Transverse colon (tissue), 4 donors: Measurements from ENCODE around the gene PKLR. TPM values are rescaled to one million over a fixed set of nuclear protein-coding genes. Genes with fewer than 3 reads are reported as not detected.

Experiments
- DNase-seq: peaks from one replicate; pipeline ENCODE4 v3.0.0-alpha.2; 2019
- H3K27ac ChIP-seq, 4 donors: fragments of 200-600 bp; sonication (generic); 2 replicates each; pipeline ENCODE4 v1.5.1; 2016 to 2018; ENCODE audit warnings: inconsistent platforms in 4 of 4
- H3K27me3 ChIP-seq: fragments of 200-600 bp; sonication (generic); 2 replicates; pipeline ENCODE4 v1.5.1; 2017; ENCODE audit warnings: inconsistent platforms
- H3K36me3 ChIP-seq, 4 donors: fragments of 200-600 bp; sonication (generic); 2 replicates each; pipeline ENCODE4 v1.5.1; 2017 to 2019; ENCODE audit warnings: inconsistent platforms in 4 of 4
- H3K4me1 ChIP-seq, 4 donors: fragments of 200-600 bp; sonication (generic); 2 replicates each; pipeline ENCODE4 v1.5.1; 2017 to 2020; ENCODE audit warnings: inconsistent platforms in 4 of 4
- H3K4me3 ChIP-seq, 4 donors: fragments of 200-600 bp; sonication (generic); 1 replicate in 1 of 4; 2 replicates in 3 of 4; pipeline versions ENCODE4 v1.5.1 to v1.6.1; 2017 to 2019; ENCODE audit warnings: inconsistent platforms in 4 of 4
- H3K9me3 ChIP-seq, 2 donors: fragments of 200-600 bp; sonication (generic); 2 replicates each; pipeline ENCODE4 v1.5.1; 2017 to 2019; ENCODE audit warnings: inconsistent platforms in 2 of 2
- CTCF ChIP-seq, 5 experiments: fragments of 200-600 bp in 3 of 5; fragments of 450-650 bp in 2 of 5; sonication (generic) in 3 of 5; IDR thresholded peaks; 1 replicate in 2 of 5; 2 replicates in 3 of 5; pipeline ENCODE4 v1.5.1; 2016 to 2017; ENCODE audit warnings: antibody characterized with exemption in 5 of 5, inconsistent platforms in 3 of 5, mild to moderate bottlenecking in 2 of 5, moderate library complexity in 1 of 5
- EP300 ChIP-seq: sonication (generic); formaldehyde crosslinking; IDR thresholded peaks from one replicate; pipeline ENCODE4 v1.6.1; 2017; ENCODE audit warnings: antibody characterized with exemption, low read depth
- POLR2A ChIP-seq: fragments of 450-650 bp; IDR thresholded peaks from one replicate; pipeline ENCODE4 v1.6.1; 2016; ENCODE audit warnings: antibody characterized with exemption, mild to moderate bottlenecking, moderate library complexity
- POLR2AphosphoS5 ChIP-seq, 3 donors: sonication (generic); formaldehyde crosslinking; IDR thresholded peaks; one replicate each; pipeline ENCODE4 v1.6.1; 2016; ENCODE audit warnings: antibody characterized with exemption in 3 of 3
- WGBS, 2 donors: methylation state at CpG; one replicate each; pipeline ENCODE4 v1.1.5; 2018; ENCODE audit warnings: low coverage in 1 of 2; 5-methylcytosine and 5-hydroxymethylcytosine counted together
- in situ Hi-C, 4 donors: fragments of 200-750 bp; cut with MboI; loops; one replicate each; pipeline versions ENCODE4 v1.15.0 to v1.15.1; 2017; ENCODE audit warnings: low sequenced_read_pairs in 3 of 4, low pct_ligation_motif_present in 1 of 4, low pct_unique_long_range_greater_than_20kb in 1 of 4
- intact Hi-C: fragments of 100-400 bp; cut with DNase I; formaldehyde crosslinking; loops from one replicate; pipeline ENCODE4 v1.15.1; 2023; ENCODE audit warnings: low total_unique reads
- total RNA-seq, 4 donors: library from RNA; depleted of rRNA; stranded (reverse); fragments of >200 nt; gene quantifications; one replicate each; pipeline ENCODE4 v1.1.0, GENCODE V29; 2016

Gene PKLR
- total RNA-seq, 4 donors from 2014 or later: 0.40 to 5.6 (median 0.64) TPM; not detected in 1

GRCh38 chr1:155285631-155286044 is 15.6 kb downstream of the PKLR start:
- 91% methylated on average over 14 of the region's 18 CpGs; no CpG with 5 or more reads in 1 of the 2 donors for WGBS, 2 donors
- intact Hi-C loops (no loop called here), in situ Hi-C loops (no loop called here)
- Histone ChIP-seq H3K4me1 (no peaks in the 10 kb centered on the region), H3K9me3 (no peaks in the 10 kb centered on the region), H3K36me3 (no peaks in the 10 kb centered on the region), H3K27me3 (no peaks in the 10 kb centered on the region), H3K27ac (no peak overlapping the region), H3K4me3 (no peak overlapping the region)
- no peak for DNase-seq
- TF ChIP-seq EP300: no peak
- TF ChIP-seq CTCF (IDR thresholded peaks at IDR 0.05): no peak
- no peak for TF ChIP-seq POLR2AphosphoS5 (IDR thresholded peaks at IDR 0.05)
- TF ChIP-seq POLR2A: no peak

GRCh38 chr1:155285063-155285462 is 16.2 kb downstream of the PKLR start:
- Histone ChIP-seq H3K27ac (no peak overlapping the region), H3K9me3 (no peaks in the 10 kb centered on the region), H3K4me3 (no peak overlapping the region), H3K36me3 (no peaks in the 10 kb centered on the region), H3K4me1 (no peaks in the 10 kb centered on the region), H3K27me3 (no peaks in the 10 kb centered on the region)
- no peak for DNase-seq
- intact Hi-C loops: no loop called here
- no peak for TF ChIP-seq POLR2AphosphoS5 (IDR thresholded peaks at IDR 0.05)
- TF ChIP-seq CTCF (IDR thresholded peaks at IDR 0.05): no peak
- no peak for TF ChIP-seq POLR2A
- no peak for TF ChIP-seq EP300
- in situ Hi-C loops: no loop called here
- WGBS, 2 donors: 88% methylated on average over 7 to 14 of the region's 14 CpGs

DNA sequence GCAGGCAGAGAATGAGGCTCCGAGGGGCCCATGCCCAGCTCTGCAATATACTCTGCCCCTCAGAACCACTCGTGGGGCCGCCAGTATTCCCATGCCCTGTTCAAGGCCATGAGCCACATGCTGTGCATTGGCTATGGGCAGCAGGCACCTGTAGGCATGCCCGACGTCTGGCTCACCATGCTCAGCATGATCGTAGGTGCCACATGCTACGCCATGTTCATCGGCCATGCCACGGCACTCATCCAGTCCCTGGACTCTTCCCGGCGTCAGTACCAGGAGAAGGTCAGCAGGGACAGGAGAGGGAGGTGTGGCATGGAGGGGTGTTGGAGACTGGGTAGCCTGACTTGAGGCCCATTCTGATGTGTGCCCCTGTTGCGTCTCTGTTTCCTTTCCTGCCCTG is 16.8 kb downstream of the PKLR start:
- Histone ChIP-seq H3K27ac (no peak overlapping the region), H3K4me1 (no peaks in the 10 kb centered on the region), H3K27me3 (no peaks in the 10 kb centered on the region), H3K36me3 (no peaks in the 10 kb centered on the region), H3K4me3 (no peak overlapping the region), H3K9me3 (no peaks in the 10 kb centered on the region)
- DNase-seq: no peak
- intact Hi-C loops: no loop called here
- 95% methylated on average over 12 of the region's 12 CpGs; no CpG with 5 or more reads in 1 of the 2 donors for WGBS, 2 donors
- TF ChIP-seq POLR2AphosphoS5 (IDR thresholded peaks at IDR 0.05) (no peak), CTCF (IDR thresholded peaks at IDR 0.05) (no peak), EP300 (no peak), POLR2A (no peak)
- in situ Hi-C loops: no loop called here

GRCh38 chr1:155282488-155283091 is 18.6 kb downstream of the PKLR start:
- DNase-seq: no peak
- Histone ChIP-seq H3K9me3 (no peaks in the 10 kb centered on the region), H3K27me3 (no peaks in the 10 kb centered on the region), H3K4me1 (peaks cover 0 to 12% (median 11%) of the 10 kb centered on the region in 4 donors), H3K36me3 (no peaks in the 10 kb centered on the region), H3K27ac (no peak overlapping the region), H3K4me3 (no peak overlapping the region)
- WGBS, 2 donors: 85 to 94% methylated on average over 5 to 28 of the region's 29 CpGs
- intact Hi-C loops: no loop called here
- in situ Hi-C loops: no loop called here
- TF ChIP-seq POLR2AphosphoS5 (IDR thresholded peaks at IDR 0.05) (no peak), POLR2A (no peak), EP300 (no peak), CTCF (IDR thresholded peaks at IDR 0.05) (no peak)
